ENCODE results near the gene CLEC9A. TPM values are rescaled to one million over a fixed set of nuclear protein-coding genes. Genes with fewer than 3 reads are reported as not detected.

The CLEC9A gene
- not detected in 2 replicates for total RNA-seq

DNA sequence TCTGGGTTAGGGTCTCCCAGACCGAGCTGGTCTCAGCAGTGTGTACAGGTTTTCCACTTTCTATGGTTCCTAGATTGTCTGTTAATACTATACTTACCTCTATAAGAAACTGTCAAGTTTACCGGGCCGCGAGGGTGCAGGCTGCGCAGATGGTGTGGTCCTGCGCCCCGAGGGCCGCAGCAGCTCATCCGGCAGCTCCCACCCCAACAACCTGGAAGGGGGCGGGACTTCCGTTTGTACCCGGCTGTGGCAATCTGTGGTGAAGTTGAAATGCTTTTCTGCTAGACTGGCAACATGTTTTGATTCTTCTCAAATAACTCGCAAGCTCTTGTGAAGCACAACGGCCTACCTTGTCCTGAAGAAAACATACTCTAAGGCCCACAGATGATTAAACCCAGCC, at the start of gene CLEC9A:
CLEC9A (plus strand) TSS at position 237 of the 400 bp plus-strand sequence. CDS start 22,006 bp downstream, outside the sequence.

DNA sequence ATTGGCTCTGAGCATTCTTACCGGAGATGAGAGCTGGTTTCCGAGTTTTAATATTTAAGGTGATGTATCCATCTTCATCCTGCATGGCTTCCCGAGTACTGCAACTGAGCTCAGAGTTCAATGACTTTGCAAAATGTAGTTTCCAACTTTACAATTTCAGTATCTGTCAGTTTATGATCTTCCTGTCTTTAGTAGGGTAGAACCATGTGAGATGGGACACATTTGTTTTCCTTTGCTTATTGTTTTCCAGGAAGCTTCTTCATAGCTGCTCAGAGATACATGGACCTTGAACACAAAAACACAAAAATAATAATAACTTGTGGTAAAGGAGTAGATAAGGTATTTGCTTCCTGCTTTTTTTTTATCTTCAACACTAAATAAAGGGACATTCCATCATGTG, 31.5 kb upstream of the CLEC9A start, which contains the start of gene CLEC1B:
CLEC1B (minus strand) TSS at position 106 of the 400 bp plus-strand sequence; CDS start at position 85, 21 bp downstream.

DNA sequence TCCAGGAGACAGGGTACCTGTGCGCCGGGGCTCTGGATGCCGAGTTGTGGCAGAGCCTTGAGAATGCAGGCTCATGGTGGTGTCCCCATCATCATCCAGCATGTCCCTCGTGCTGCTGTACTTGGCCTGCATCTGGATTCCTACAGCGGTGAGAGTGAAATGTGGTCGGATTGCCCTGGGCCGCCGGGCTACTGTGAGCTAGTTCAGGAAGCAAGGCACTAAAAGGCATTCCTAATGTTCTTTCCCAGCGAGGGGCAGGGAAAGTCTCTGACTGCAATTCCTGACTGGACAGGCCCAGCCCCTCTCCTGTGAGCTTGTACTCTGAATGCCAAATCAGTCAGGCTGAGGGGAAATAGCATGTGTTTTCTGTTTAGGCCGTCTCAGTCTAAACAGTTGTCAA, 68.3 kb downstream of the CLEC9A start, which contains the start of gene CLEC1A:
CLEC1A (minus strand) TSS at position 195 of the 400 bp plus-strand sequence; CDS start at position 132, 63 bp downstream.

Other genes starting within 250 kb of the CLEC9A start
- gene KLRF1, start 203.2 kb upstream of the CLEC9A start, total RNA-seq, result 0.48 TPM in 1 of 2 replicates, not detected in the other
- gene CLEC2B, start 161.3 kb upstream of the CLEC9A start, total RNA-seq, result 4.1 and 11.9 TPM in 2 replicates
- not detected in 2 replicates for gene KLRF2, start 149.2 kb upstream of the CLEC9A start, total RNA-seq
- not detected in 2 replicates for gene CLEC2A, start 98.3 kb upstream of the CLEC9A start, total RNA-seq
- not detected in 2 replicates for gene CLEC12A, start 59.3 kb upstream of the CLEC9A start, total RNA-seq
- gene CLEC1B, start 31.6 kb upstream of the CLEC9A start, total RNA-seq, result not detected in 2 replicates
- gene CLEC12B, start 20.1 kb upstream of the CLEC9A start, total RNA-seq, result not detected in 2 replicates
- under 0.01 TPM in 1 of 2 replicates, not detected in the other for gene CLEC1A, start 68.3 kb downstream of the CLEC9A start, total RNA-seq
- 0.48 TPM in 1 of 2 replicates, not detected in the other for gene CLEC7A, start 99.5 kb downstream of the CLEC9A start, total RNA-seq
- under 0.01 and 1.4 TPM in 2 replicates for gene OLR1, start 141.4 kb downstream of the CLEC9A start, total RNA-seq
- 0.24 TPM in 1 of 2 replicates, not detected in the other for gene TMEM52B, start 148.3 kb downstream of the CLEC9A start, total RNA-seq
- gene GABARAPL1, start 182.2 kb downstream of the CLEC9A start, total RNA-seq, result 23.9 and 24.1 TPM in 2 replicates

Data from tracheal epithelial cell (primary cell).